HG03196 (cell line): ENCODE data around the gene BST1.
A peak's percentile ranks its signal among the peaks of the same experiment; 100 is the strongest.
"Not testable (repeated sequence)": the region's sequence is repeated elsewhere in the genome, so short reads cannot be mapped to it uniquely, and the experiment has no call there.

ENCODE experiments used
- ATAC-seq: cut with Tn5 transposase; IDR thresholded peaks from one replicate; pipeline ENCODE4 v1.9.1; 2021; ENCODE audit not compliant: unreplicated experiment

The BST1 gene

GRCh38 chr4:15707363-15707715 is 4.5 kb downstream of the BST1 start:
- ATAC-seq = no peak

- no peak for ATAC-seq
Measured at GRCh38 chr4:15711762-15712161, 8.9 kb downstream of the BST1 start.

GRCh38 chr4:15712214-15712613 is 9.3 kb downstream of the BST1 start:
- no peak for ATAC-seq

GRCh38 chr4:15714141-15714540 is 11.3 kb downstream of the BST1 start:
- no peak for ATAC-seq

- ATAC-seq = no peak
Measured at GRCh38 chr4:15714646-15715435, 12.0 kb downstream of the BST1 start.

- ATAC-seq = no peak
Measured at GRCh38 chr4:15716115-15716514, 13.2 kb downstream of the BST1 start.

- ATAC-seq = no peak
Measured at GRCh38 chr4:15717086-15717485, 14.2 kb downstream of the BST1 start.

- no peak for ATAC-seq
Measured at GRCh38 chr4:15717657-15718416, 15.0 kb downstream of the BST1 start.

GRCh38 chr4:15718465-15718864 is 15.6 kb downstream of the BST1 start:
- ATAC-seq = no peak

- no peak for ATAC-seq
Measured at GRCh38 chr4:15718959-15719358, 16.1 kb downstream of the BST1 start.

GRCh38 chr4:15719506-15719905 is 16.6 kb downstream of the BST1 start:
- ATAC-seq = no peak

GRCh38 chr4:15720851-15721250 is 18.0 kb downstream of the BST1 start:
- no peak for ATAC-seq

- ATAC-seq = no peak
Measured at GRCh38 chr4:15725608-15726007, 22.7 kb downstream of the BST1 start.

- ATAC-seq = peak; percentile 63
Measured at GRCh38 chr4:15729910-15730533, 27.2 kb downstream of the BST1 start.

- not testable (repeated sequence) for ATAC-seq
Measured at GRCh38 chr4:15733061-15733460, 30.2 kb downstream of the BST1 start.

GRCh38 chr4:15735536-15735935 is 32.7 kb downstream of the BST1 start:
- no peak for ATAC-seq

GRCh38 chr4:15736514-15737050 is 33.7 kb downstream of the BST1 start:
- no peak for ATAC-seq

- ATAC-seq = no peak
Measured at GRCh38 chr4:15737255-15737654, 34.4 kb downstream of the BST1 start.

GRCh38 chr4:15738877-15739276 is 36.0 kb downstream of the BST1 start:
- no peak for ATAC-seq

GRCh38 chr4:15740764-15741404 is 38.0 kb downstream of the BST1 start:
- ATAC-seq = no peak

GRCh38 chr4:15742083-15742582 is 39.3 kb downstream of the BST1 start:
- ATAC-seq = no peak
